ENCODE data around the gene GIMAP7. TPM values are rescaled to one million over a fixed set of nuclear protein-coding genes. Genes with fewer than 3 reads are reported as not detected.
A peak's percentile ranks its signal among the peaks of the same experiment; 100 is the strongest.
"Not testable (repeated sequence)": the region's sequence is repeated elsewhere in the genome, so short reads cannot be mapped to it uniquely, and the experiment has no call there.

Gene GIMAP7
- not detected in 2 replicates for total RNA-seq (2014; rRNA removed; shearing (Covaris generic))

- DNase-seq (ENCODE audit: low spot score), result peak; percentile 10
Observed at GRCh38 chr7:150514748-150515222, at the start of gene GIMAP7. GIMAP7 (plus strand) TSS chr7:150514872; CDS start chr7:150519975, 5,103 bp downstream.

GRCh38 chr7:150464962-150465361 lies 49.7 kb upstream of the GIMAP7 start:
- no peak for DNase-seq (ENCODE audit: low spot score)

GRCh38 chr7:150465414-150465813 lies 49.3 kb upstream of the GIMAP7 start:
- no peak for DNase-seq (ENCODE audit: low spot score)

- no peak for DNase-seq (ENCODE audit: low spot score)
Observed at GRCh38 chr7:150466477-150466876, 48.2 kb upstream of the GIMAP7 start.

- DNase-seq (ENCODE audit: low spot score), result no peak
Observed at GRCh38 chr7:150468241-150468640, 46.4 kb upstream of the GIMAP7 start.

GRCh38 chr7:150471886-150472285 lies 42.8 kb upstream of the GIMAP7 start:
- no peak for DNase-seq (ENCODE audit: low spot score)

GRCh38 chr7:150473902-150474301 lies 40.8 kb upstream of the GIMAP7 start:
- DNase-seq (ENCODE audit: low spot score), result no peak

GRCh38 chr7:150476285-150476684 lies 38.4 kb upstream of the GIMAP7 start:
- DNase-seq (ENCODE audit: low spot score), result no peak

- no peak for DNase-seq (ENCODE audit: low spot score)
Observed at GRCh38 chr7:150476819-150477631, 37.6 kb upstream of the GIMAP7 start.

- DNase-seq (ENCODE audit: low spot score), result no peak
Observed at GRCh38 chr7:150479023-150479716, 35.5 kb upstream of the GIMAP7 start.

GRCh38 chr7:150481186-150481920 lies 33.3 kb upstream of the GIMAP7 start:
- no peak for DNase-seq (ENCODE audit: low spot score)

GRCh38 chr7:150481922-150482321 lies 32.8 kb upstream of the GIMAP7 start:
- no peak for DNase-seq (ENCODE audit: low spot score)

- DNase-seq (ENCODE audit: low spot score), result not testable (repeated sequence)
Observed at GRCh38 chr7:150483514-150483913, 31.2 kb upstream of the GIMAP7 start.

- not testable (repeated sequence) for DNase-seq (ENCODE audit: low spot score)
Observed at GRCh38 chr7:150484071-150484470, 30.6 kb upstream of the GIMAP7 start.

GRCh38 chr7:150487625-150488024 lies 27.0 kb upstream of the GIMAP7 start:
- DNase-seq (ENCODE audit: low spot score), result no peak

GRCh38 chr7:150489782-150490181 lies 24.9 kb upstream of the GIMAP7 start:
- no peak for DNase-seq (ENCODE audit: low spot score)

GRCh38 chr7:150493442-150493841 lies 21.2 kb upstream of the GIMAP7 start:
- not testable (repeated sequence) for DNase-seq (ENCODE audit: low spot score)

GRCh38 chr7:150502519-150502918 lies 12.2 kb upstream of the GIMAP7 start:
- DNase-seq (ENCODE audit: low spot score), result no peak

- no peak for DNase-seq (ENCODE audit: low spot score)
Observed at GRCh38 chr7:150503155-150503554, 11.5 kb upstream of the GIMAP7 start.

GRCh38 chr7:150503581-150503980 lies 11.1 kb upstream of the GIMAP7 start:
- DNase-seq (ENCODE audit: low spot score), result no peak

- DNase-seq (ENCODE audit: low spot score), result no peak
Observed at GRCh38 chr7:150507947-150508602, 6.6 kb upstream of the GIMAP7 start.
